Body of pancreas (tissue), 4 donors: ENCODE data around the gene RSKR. TPM values are rescaled to one million over a fixed set of nuclear protein-coding genes. Genes with fewer than 3 reads are reported as not detected.
A peak's percentile ranks its signal among the peaks of the same experiment; 100 is the strongest.
"Not testable (repeated sequence)": the region's sequence is repeated elsewhere in the genome, so short reads cannot be mapped to it uniquely, and the experiment has no call there.

ENCODE experiments used
- ATAC-seq: fragments of 150-250 bp; one replicate; pipeline ENCODE4 v1.9.1; 2016
- DNase-seq, 4 donors: peaks; one replicate each; pipeline ENCODE4 v3.0.0-alpha.2; 2019
- H3K27ac ChIP-seq, 4 donors: fragments of 200-600 bp; sonication (generic); 1 replicate in 3 of 4; 2 replicates in 1 of 4; pipeline versions ENCODE4 v1.5.1 to v1.6.1; 2016 to 2019; ENCODE audit warnings: mild to moderate bottlenecking in 1 of 4, mixed read lengths in 1 of 4, moderate library complexity in 1 of 4
- H3K27me3 ChIP-seq, 2 donors: fragments of 200-600 bp; sonication (generic); one replicate each; pipeline ENCODE4 v1.6.0; 2016; ENCODE audit warnings: mild to moderate bottlenecking in 1 of 2
- H3K36me3 ChIP-seq, 2 donors: fragments of 200-600 bp; sonication (generic); replicated peaks in 1 of 2; 2 replicates each; pipeline ENCODE4 v1.5.1; 2016; ENCODE audit warnings: low read depth in 2 of 2; ENCODE audit not compliant: insufficient read depth in 1 of 2
- H3K4me1 ChIP-seq: fragments of 200-600 bp; sonication (generic); one replicate; pipeline ENCODE4 v1.6.0; 2016
- H3K4me3 ChIP-seq, 2 donors: fragments of 200-600 bp; sonication (generic); 1 replicate in 1 of 2; 2 replicates in 1 of 2; pipeline ENCODE4 v1.5.1; 2016 to 2019
- H3K9me3 ChIP-seq, 3 donors: fragments of 200-600 bp; sonication (generic); 1 replicate in 2 of 3; 2 replicates in 1 of 3; pipeline ENCODE4 v1.5.1; 2016
- POLR2A ChIP-seq, 3 donors: fragments of 450-650 bp; IDR thresholded peaks; one replicate each; pipeline ENCODE4 v1.6.1; 2016; ENCODE audit warnings: antibody characterized with exemption in 3 of 3, mild to moderate bottlenecking in 2 of 3
- WGBS, 2 donors: methylation state at CpG; one replicate each; pipeline ENCODE4 v1.1.5; 2017; 5-methylcytosine and 5-hydroxymethylcytosine counted together
- intact Hi-C: fragments of 100-400 bp; cut with DNase I; formaldehyde crosslinking; loops from one replicate; pipeline ENCODE4 v1.15.1; 2023
- total RNA-seq, 2 donors: library from RNA; depleted of rRNA; stranded (reverse); fragments of >200 nt; gene quantifications; one replicate each; pipeline ENCODE4 v1.1.0, GENCODE V29; 2016
- TF ChIP-seq, protein P1 (sequence below), 7 experiments: fragments of 450-650 bp in 4 of 7; fragments of 200-600 bp in 3 of 7; sonication (generic) in 3 of 7; IDR thresholded peaks; one replicate each; pipeline ENCODE4 v1.5.1; 2016 to 2019; ENCODE audit warnings: antibody characterized with exemption in 7 of 7

The RSKR gene
- total RNA-seq, 2 donors from 2014 or later = 2.6 to 14.8 TPM

- intact Hi-C loops, H3K27me3 ChIP-seq, H3K36me3 ChIP-seq, H3K9me3 ChIP-seq, DNase-seq, ATAC-seq, H3K27ac ChIP-seq, H3K4me3 ChIP-seq: not testable (repeated sequence)
- WGBS, 2 donors = 92 to 94% methylated on average over 7 of the region's 8 CpGs
- H3K4me1 ChIP-seq = peaks cover 18% of the 10 kb centered on the region
These were observed 44.4 kb upstream of the RSKR start for GRCh38 chr17:28658342-28658741.

DNA sequence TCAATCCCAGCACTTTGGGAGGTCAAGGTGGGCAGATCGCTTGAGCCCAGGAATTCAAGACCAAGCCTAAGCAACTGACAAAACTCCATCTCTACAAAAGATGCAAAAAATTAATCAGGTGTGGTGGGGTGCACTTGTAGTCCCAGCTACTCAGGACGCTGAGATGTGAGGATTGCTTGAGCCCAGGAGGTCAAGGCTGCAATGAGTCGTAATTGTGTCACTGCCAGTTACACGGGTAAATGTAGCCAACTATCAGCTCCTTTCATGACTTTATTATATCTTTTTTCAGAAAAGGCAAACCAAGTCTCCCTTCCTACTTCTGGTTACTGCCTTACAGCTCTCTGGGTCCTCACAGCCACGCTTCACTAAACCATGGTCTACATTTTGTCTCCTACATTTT is 43.8 kb upstream of the RSKR start:
- 81% methylated on average over 5 of the region's 5 CpGs for WGBS, 2 donors
- H3K9me3 ChIP-seq = no peaks in the 10 kb centered on the region

DNA sequence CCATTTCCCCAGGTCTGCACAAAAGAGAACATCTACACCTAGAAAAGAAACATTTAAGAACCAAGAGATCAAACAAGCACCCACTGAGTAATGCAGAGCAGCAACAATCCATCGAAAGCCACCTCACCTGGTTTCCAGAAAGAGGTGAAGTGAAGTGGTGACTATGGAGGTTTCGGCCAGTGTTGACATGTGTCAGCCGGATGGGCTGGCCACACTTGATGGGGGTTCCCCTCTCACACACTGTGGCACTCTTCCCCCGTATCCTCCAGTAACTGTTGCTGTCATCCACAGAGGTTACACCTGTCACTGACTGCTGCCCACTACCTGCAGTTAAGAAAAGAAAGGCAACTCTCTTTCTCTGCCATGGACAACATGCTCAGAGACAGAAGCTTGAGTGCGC is 41.2 kb upstream of the RSKR start:
- TF ChIP-seq, protein P1, sequence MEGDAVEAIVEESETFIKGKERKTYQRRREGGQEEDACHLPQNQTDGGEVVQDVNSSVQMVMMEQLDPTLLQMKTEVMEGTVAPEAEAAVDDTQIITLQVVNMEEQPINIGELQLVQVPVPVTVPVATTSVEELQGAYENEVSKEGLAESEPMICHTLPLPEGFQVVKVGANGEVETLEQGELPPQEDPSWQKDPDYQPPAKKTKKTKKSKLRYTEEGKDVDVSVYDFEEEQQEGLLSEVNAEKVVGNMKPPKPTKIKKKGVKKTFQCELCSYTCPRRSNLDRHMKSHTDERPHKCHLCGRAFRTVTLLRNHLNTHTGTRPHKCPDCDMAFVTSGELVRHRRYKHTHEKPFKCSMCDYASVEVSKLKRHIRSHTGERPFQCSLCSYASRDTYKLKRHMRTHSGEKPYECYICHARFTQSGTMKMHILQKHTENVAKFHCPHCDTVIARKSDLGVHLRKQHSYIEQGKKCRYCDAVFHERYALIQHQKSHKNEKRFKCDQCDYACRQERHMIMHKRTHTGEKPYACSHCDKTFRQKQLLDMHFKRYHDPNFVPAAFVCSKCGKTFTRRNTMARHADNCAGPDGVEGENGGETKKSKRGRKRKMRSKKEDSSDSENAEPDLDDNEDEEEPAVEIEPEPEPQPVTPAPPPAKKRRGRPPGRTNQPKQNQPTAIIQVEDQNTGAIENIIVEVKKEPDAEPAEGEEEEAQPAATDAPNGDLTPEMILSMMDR (IDR thresholded peaks at IDR 0.05) = no peak
- no peak for TF ChIP-seq POLR2A (IDR thresholded peaks at IDR 0.05)
- Histone ChIP-seq H3K9me3 (no peaks in the 10 kb centered on the region), H3K27ac (no peak overlapping the region), H3K36me3 (peaks cover 2 to 8% of the 10 kb centered on the region in 2 donors), H3K27me3 (no peaks in the 10 kb centered on the region), H3K4me3 (no peak overlapping the region), H3K4me1 (no peaks in the 10 kb centered on the region)
- intact Hi-C loops = no loop called here
- ATAC-seq = no peak
- WGBS, 2 donors = 94 to 97% methylated on average over 5 of the region's 5 CpGs
- no peak for DNase-seq

More for the DNA sequence above, 43.8 kb upstream of the RSKR start:
- intact Hi-C loops = no loop called here
- peaks cover 2 to 8% of the 10 kb centered on the region in 2 donors for H3K36me3 ChIP-seq
- TF ChIP-seq POLR2A (IDR thresholded peaks at IDR 0.05) = no peak
- TF ChIP-seq, protein P1 (IDR thresholded peaks at IDR 0.05) = no peak
- ATAC-seq = no peak
- H3K27me3 ChIP-seq = no peaks in the 10 kb centered on the region
- no peak overlapping the region for H3K4me3 ChIP-seq
- DNase-seq = no peak
- peaks cover 12% of the 10 kb centered on the region for H3K4me1 ChIP-seq
- no peak overlapping the region for H3K27ac ChIP-seq

- no peak overlapping the region for H3K4me3 ChIP-seq
- no peak for TF ChIP-seq POLR2A (IDR thresholded peaks at IDR 0.05)
- TF ChIP-seq, protein P1 (IDR thresholded peaks at IDR 0.05) = no peak
- H3K9me3 ChIP-seq = no peaks in the 10 kb centered on the region
- intact Hi-C loops = no loop called here
- DNase-seq (no peak), ATAC-seq (no peak)
- peaks cover 27% of the 10 kb centered on the region for H3K4me1 ChIP-seq
- 41 to 58% methylated on average over 2 of the region's 2 CpGs for WGBS, 2 donors
- H3K27me3 ChIP-seq = no peaks in the 10 kb centered on the region
- peaks cover 0 to 5% of the 10 kb centered on the region in 2 donors for H3K36me3 ChIP-seq
- no peak overlapping the region for H3K27ac ChIP-seq
These were observed 34.7 kb upstream of the RSKR start for GRCh38 chr17:28648698-28649097.

DNA sequence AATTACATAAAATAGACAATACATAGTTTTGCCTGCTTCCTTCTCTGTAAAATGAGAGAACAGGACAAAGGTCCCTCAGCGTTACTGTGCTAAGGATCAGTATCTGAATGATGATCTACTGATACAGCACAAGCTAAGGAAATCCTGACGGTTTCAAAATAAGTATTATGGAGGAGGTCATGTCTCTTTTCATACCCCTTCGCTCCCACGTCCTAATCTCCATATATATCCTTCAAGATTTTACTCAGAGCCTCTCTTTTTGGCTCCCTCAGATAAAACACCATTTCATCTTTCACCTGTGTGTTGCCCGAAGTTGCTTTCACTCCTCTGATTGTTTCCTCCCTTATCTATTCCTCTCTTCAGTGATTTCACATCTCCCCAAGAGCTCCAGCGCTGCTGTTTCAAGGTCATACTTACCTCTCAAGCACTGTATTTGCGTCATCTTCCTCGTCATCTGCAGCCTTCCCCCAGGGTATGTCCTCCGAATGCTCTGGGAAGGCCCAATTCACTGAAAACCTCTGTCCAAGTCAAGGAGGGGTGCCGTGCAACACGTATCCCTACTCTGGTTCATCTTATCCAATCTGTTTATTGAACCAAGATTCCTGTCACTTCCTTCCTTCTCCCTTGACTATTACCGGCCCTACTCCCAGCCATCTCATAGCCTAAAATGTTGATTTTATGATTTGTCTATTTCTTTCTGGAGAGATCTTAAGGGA is 32.2 kb upstream of the RSKR start:
- peaks cover 46% of the 10 kb centered on the region for H3K4me1 ChIP-seq
- H3K9me3 ChIP-seq = no peaks in the 10 kb centered on the region
- intact Hi-C loops = no loop called here
- H3K36me3 ChIP-seq = peaks cover 0 to 13% of the 10 kb centered on the region in 2 donors
- H3K4me3 ChIP-seq = no peak overlapping the region
- DNase-seq = peak; percentile 10 to 54 (median 22)
- H3K27me3 ChIP-seq = no peaks in the 10 kb centered on the region
- peak overlapping the region; percentile 69 to 90 (median 84) for H3K27ac ChIP-seq
- WGBS, 2 donors = 28 to 37% methylated on average over 12 of the region's 12 CpGs
- TF ChIP-seq, protein P1 (IDR thresholded peaks at IDR 0.05) = no peak
- TF ChIP-seq POLR2A (IDR thresholded peaks at IDR 0.05) = no peak
- ATAC-seq = no peak
